Loucy (cell line): ENCODE measurements around the gene TMEM243.
"Not testable (repeated sequence)": the region's sequence is repeated elsewhere in the genome, so short reads cannot be mapped to it uniquely, and the experiment has no call there.

Source experiments
- H2AFZ ChIP-seq: fragments of 200-600 bp; sonication (generic); 2 replicates; pipeline ENCODE4 v1.6.0; 2016; ENCODE audit warnings: antibody characterized with exemption, mild to moderate bottlenecking, low read length, moderate library complexity
- H3F3A ChIP-seq: fragments of 200-600 bp; 2 replicates; pipeline ENCODE4 v1.6.0; 2016; ENCODE audit warnings: antibody characterized with exemption, low read depth, mild to moderate bottlenecking
- H3K27me3 ChIP-seq: fragments of 200-600 bp; sonication (generic); 2 replicates; pipeline ENCODE4 v1.6.1; 2014; ENCODE audit warnings: low read length, mild to moderate bottlenecking; ENCODE audit not compliant: insufficient read depth, poor library complexity, severe bottlenecking
- H3K36me3 ChIP-seq: fragments of 200-600 bp; sonication (generic); 2 replicates; pipeline ENCODE4 v1.6.1; 2016; ENCODE audit warnings: low read length; ENCODE audit not compliant: insufficient read depth
- H3K4me1 ChIP-seq: fragments of 200-600 bp; sonication (generic); 2 replicates; pipeline ENCODE4 v1.5.1; 2014; ENCODE audit warnings: low read length, mild to moderate bottlenecking; ENCODE audit not compliant: insufficient read depth, poor library complexity, severe bottlenecking
- H3K4me2 ChIP-seq: fragments of 200-600 bp; sonication (generic); 2 replicates; pipeline ENCODE4 v1.6.0; 2014; ENCODE audit warnings: antibody characterized with exemption, low read length, low read depth, mild to moderate bottlenecking; ENCODE audit not compliant: poor library complexity, severe bottlenecking
- H3K4me3 ChIP-seq: fragments of 200-600 bp; sonication (generic); 2 replicates; pipeline ENCODE4 v1.5.1; 2014; ENCODE audit warnings: low read length, mild to moderate bottlenecking, mixed read lengths; ENCODE audit not compliant: poor library complexity, severe bottlenecking
- H3K79me2 ChIP-seq: fragments of 200-600 bp; sonication (generic); 2 replicates; pipeline ENCODE4 v1.6.1; 2014; ENCODE audit warnings: low read length; ENCODE audit not compliant: insufficient read depth
- H3K9ac ChIP-seq: fragments of 200-600 bp; sonication (generic); 2 replicates; pipeline ENCODE4 v1.6.0; 2014; ENCODE audit warnings: mild to moderate bottlenecking, low read depth, low read length, moderate library complexity; ENCODE audit not compliant: poor library complexity, severe bottlenecking
- H3K9me2 ChIP-seq: fragments of 200-600 bp; sonication (generic); replicated peaks from 2 replicates; pipeline ENCODE4 v1.6.1; 2016; ENCODE audit warnings: low read depth, low read length, mixed read lengths
- H3K9me3 ChIP-seq: fragments of 200-600 bp; sonication (generic); 2 replicates; pipeline ENCODE4 v1.6.1; 2014; ENCODE audit warnings: mild to moderate bottlenecking, antibody characterized with exemption, low read length, low read depth; ENCODE audit not compliant: insufficient read depth
- H4K20me1 ChIP-seq: fragments of 200-600 bp; sonication (generic); 2 replicates; pipeline ENCODE4 v1.6.0; 2014; ENCODE audit warnings: antibody characterized with exemption, low read length, mild to moderate bottlenecking; ENCODE audit not compliant: insufficient read depth, poor library complexity, severe bottlenecking
- EZH2phosphoT487 ChIP-seq: fragments of 200-600 bp; IDR thresholded peaks from 2 replicates; pipeline ENCODE4 v1.6.1; 2018; ENCODE audit warnings: antibody characterized with exemption, mild to moderate bottlenecking, moderate library complexity, borderline replicate concordance
- TF ChIP-seq, protein P1 (sequence below): fragments of 200-600 bp; sonication (generic); conservative IDR thresholded peaks from 2 replicates; pipeline ENCODE4 v1.5.1; 2014; ENCODE audit warnings: mild to moderate bottlenecking, antibody characterized with exemption, low read length

TMEM243 gene

DNA sequence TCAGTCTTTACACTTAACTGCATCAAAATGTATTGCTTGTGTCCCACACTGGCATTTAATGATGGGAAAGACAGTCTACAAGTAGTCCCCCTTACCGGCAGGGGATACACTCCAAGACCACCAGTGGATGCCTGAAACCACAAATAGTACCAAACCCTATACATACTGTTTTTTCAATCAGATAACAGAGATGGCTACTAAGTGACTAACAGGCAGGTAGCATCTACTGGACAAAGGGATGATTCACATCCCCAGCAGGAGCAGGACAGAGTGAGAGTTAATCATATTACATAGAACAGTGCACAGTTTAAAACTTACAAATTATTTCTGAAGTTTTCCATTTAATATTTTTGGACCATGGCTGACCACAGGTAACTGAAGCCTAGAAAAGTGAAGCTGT lies 13.2 kb downstream of the TMEM243 start:
- no peak overlapping the region for H3K4me3 ChIP-seq
- peaks cover 3% of the 10 kb centered on the region for H3K4me1 ChIP-seq
- H3K9me2 ChIP-seq: no peaks in the 10 kb centered on the region
- H3K36me3 ChIP-seq: peaks cover 11% of the 10 kb centered on the region; the same call in 1 of the 2 replicates
- peaks cover 64% of the 10 kb centered on the region for H3K79me2 ChIP-seq
- H3F3A ChIP-seq: no peaks in the 10 kb centered on the region
- H3K9ac ChIP-seq: no peak overlapping the region
- no peak overlapping the region for H3K4me2 ChIP-seq
- no peak overlapping the region for H2AFZ ChIP-seq
- H3K27me3 ChIP-seq: no peaks in the 10 kb centered on the region
- H4K20me1 ChIP-seq: no peaks in the 10 kb centered on the region
- H3K9me3 ChIP-seq: peaks cover 7% of the 10 kb centered on the region; the same call in 1 of the 2 replicates
- no peak for TF ChIP-seq EZH2phosphoT487
- TF ChIP-seq, protein P1, sequence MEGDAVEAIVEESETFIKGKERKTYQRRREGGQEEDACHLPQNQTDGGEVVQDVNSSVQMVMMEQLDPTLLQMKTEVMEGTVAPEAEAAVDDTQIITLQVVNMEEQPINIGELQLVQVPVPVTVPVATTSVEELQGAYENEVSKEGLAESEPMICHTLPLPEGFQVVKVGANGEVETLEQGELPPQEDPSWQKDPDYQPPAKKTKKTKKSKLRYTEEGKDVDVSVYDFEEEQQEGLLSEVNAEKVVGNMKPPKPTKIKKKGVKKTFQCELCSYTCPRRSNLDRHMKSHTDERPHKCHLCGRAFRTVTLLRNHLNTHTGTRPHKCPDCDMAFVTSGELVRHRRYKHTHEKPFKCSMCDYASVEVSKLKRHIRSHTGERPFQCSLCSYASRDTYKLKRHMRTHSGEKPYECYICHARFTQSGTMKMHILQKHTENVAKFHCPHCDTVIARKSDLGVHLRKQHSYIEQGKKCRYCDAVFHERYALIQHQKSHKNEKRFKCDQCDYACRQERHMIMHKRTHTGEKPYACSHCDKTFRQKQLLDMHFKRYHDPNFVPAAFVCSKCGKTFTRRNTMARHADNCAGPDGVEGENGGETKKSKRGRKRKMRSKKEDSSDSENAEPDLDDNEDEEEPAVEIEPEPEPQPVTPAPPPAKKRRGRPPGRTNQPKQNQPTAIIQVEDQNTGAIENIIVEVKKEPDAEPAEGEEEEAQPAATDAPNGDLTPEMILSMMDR: no peak

DNA sequence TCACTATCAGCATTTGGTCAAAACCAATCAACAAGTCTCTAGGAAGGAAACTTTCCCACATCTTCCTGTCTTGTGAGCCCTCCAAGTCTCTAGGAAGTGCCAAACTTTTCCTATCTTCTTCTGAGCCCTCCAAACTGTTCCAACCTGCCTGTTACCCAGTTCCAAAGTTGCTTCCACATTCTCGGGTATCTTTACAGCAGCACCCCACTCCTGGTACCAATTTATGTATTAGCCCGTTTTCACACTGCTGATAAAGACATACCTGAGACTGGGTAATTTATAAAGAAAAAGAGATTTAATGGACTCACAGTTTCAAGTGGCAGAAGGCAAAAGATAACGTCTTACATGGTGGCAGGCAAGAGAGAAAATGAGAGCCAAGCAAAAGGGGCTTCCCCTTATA lies 13.8 kb downstream of the TMEM243 start:
- H4K20me1 ChIP-seq, H3K4me3 ChIP-seq, H3F3A ChIP-seq, H3K9ac ChIP-seq, H3K4me1 ChIP-seq, H3K27me3 ChIP-seq, H2AFZ ChIP-seq, H3K9me2 ChIP-seq, H3K4me2 ChIP-seq, H3K9me3 ChIP-seq: not testable (repeated sequence)
- Histone ChIP-seq H3K79me2 (peaks cover 59% of the 10 kb centered on the region), H3K36me3 (peaks cover 17% of the 10 kb centered on the region; the same call in 1 of the 2 replicates)

- peaks cover 59% of the 10 kb centered on the region for H3K79me2 ChIP-seq
- no peak for TF ChIP-seq EZH2phosphoT487
- TF ChIP-seq, protein P1: no peak
Observed at GRCh38 chr7:87204933-87205332, 14.6 kb downstream of the TMEM243 start.

DNA sequence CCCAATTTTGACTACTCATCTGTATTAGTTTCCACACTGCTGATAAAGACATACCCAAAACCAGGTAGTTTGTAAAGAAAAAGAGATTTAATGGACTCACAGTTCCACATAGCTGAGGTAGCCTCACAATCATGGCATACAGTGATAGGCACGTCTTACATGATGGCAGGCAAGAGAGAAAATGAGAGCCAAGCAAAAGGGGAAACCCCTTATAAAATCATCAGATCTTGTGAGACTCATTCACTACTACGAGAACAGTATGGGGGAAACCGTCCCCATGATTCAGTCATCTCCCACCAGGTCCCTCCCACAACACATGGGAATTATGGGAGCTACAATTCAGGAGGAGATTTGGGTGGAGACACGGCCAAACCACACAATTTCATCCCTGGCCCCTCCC lies 15.6 kb downstream of the TMEM243 start:
- H3K4me2 ChIP-seq, H3K4me1 ChIP-seq, H3K4me3 ChIP-seq, H3K9me2 ChIP-seq, H2AFZ ChIP-seq, H3K9ac ChIP-seq, H4K20me1 ChIP-seq, H3F3A ChIP-seq, H3K27me3 ChIP-seq, H3K9me3 ChIP-seq: not testable (repeated sequence)
- Histone ChIP-seq H3K36me3 (peaks cover 30% of the 10 kb centered on the region; the same call in 1 of the 2 replicates), H3K79me2 (peaks cover 62% of the 10 kb centered on the region)

More at GRCh38 chr7:87204933-87205332, 14.6 kb downstream of the TMEM243 start:
- Histone ChIP-seq H3K4me3 (no peak overlapping the region), H3K27me3 (no peaks in the 10 kb centered on the region), H4K20me1 (no peaks in the 10 kb centered on the region), H3K4me2 (no peak overlapping the region), H3K9ac (no peak overlapping the region), H3K9me2 (no peaks in the 10 kb centered on the region), H3F3A (no peaks in the 10 kb centered on the region), H3K4me1 (no peaks in the 10 kb centered on the region), H2AFZ (no peak overlapping the region), H3K36me3 (peaks cover 23% of the 10 kb centered on the region; the same call in 1 of the 2 replicates), H3K9me3 (peaks cover 7% of the 10 kb centered on the region; the same call in 1 of the 2 replicates)
